Panc1 (cell line): Measurements from ENCODE around the gene SRPRA. TPM values are rescaled to one million over a fixed set of nuclear protein-coding genes. Genes with fewer than 3 reads are reported as not detected.

ENCODE experiments used
- ATAC-seq: fragments of 200-7000 bp; cut with Tn5 transposase; 2 replicates; pipeline ENCODE4 v1.9.1; 2020; ENCODE audit warnings: mild to moderate bottlenecking, moderate library complexity
- BruUV-seq: library from RNA; stranded (reverse); fragments of 400-500 nt; replicated peaks from 2 replicates; lab custom pipeline; 2021; lab: Mats Ljungman, UMichigan
- CTCF ChIA-PET: fragments of 300-600 bp; sonication (Branson Sonifier 250); formaldehyde crosslinking; loops from one replicate; lab custom pipeline; 2022; ENCODE audit warnings: antibody characterized with exemption; lab: Charles Lee
- POLR2A ChIA-PET: fragments of 300-600 bp; sonication (Branson Sonifier 250); formaldehyde crosslinking; loops from one replicate; lab custom pipeline; 2022; ENCODE audit warnings: antibody characterized with exemption; lab: Charles Lee
- DNase-seq: peaks from one replicate; pipeline ENCODE4 v3.0.0-alpha.2; 2010; ENCODE audit warnings: low read depth, low spot score
- H3K27ac ChIP-seq: 2 replicates; pipeline ENCODE4 v1.5.1; 2011; ENCODE audit warnings: mild to moderate bottlenecking, low read length, inconsistent platforms
- H3K27me3 ChIP-seq: fragments of 200-500 bp; sonication (Bioruptor generic); 2 replicates; pipeline ENCODE4 v1.6.0; 2014; ENCODE audit warnings: low read length, inconsistent platforms; ENCODE audit not compliant: control insufficient read depth, insufficient read depth
- H3K36me3 ChIP-seq: fragments of 200-500 bp; sonication (Bioruptor generic); 2 replicates; pipeline ENCODE4 v1.5.1; 2014; ENCODE audit warnings: inconsistent platforms, mild to moderate bottlenecking, low read length, moderate library complexity; ENCODE audit not compliant: control insufficient read depth, insufficient read depth
- H3K4me1 ChIP-seq: 2 replicates; pipeline ENCODE4 v1.5.1; 2011; ENCODE audit warnings: inconsistent platforms, mild to moderate bottlenecking, low read length, moderate library complexity; ENCODE audit not compliant: control insufficient read depth, insufficient read depth
- H3K4me3 ChIP-seq, 2 experiments: 2 replicates each; pipeline ENCODE4 v1.5.1; 2011 to 2012; ENCODE audit warnings: low read depth in 2 of 2, low read length in 2 of 2, mild to moderate bottlenecking in 2 of 2, inconsistent platforms in 1 of 2, moderate library complexity in 1 of 2
- H3K9me3 ChIP-seq: fragments of 200-500 bp; sonication (Bioruptor generic); 2 replicates; pipeline ENCODE4 v1.5.1; 2014; ENCODE audit warnings: low read depth, mild to moderate bottlenecking, inconsistent platforms, low read length, moderate library complexity; ENCODE audit not compliant: control insufficient read depth, insufficient read depth
- CTCF ChIP-seq: fragments of 450-650 bp; IDR thresholded peaks from 2 replicates; pipeline ENCODE4 v1.5.1; 2017; ENCODE audit warnings: mild to moderate bottlenecking
- POLR2AphosphoS5 ChIP-seq: IDR thresholded peaks from 2 replicates; pipeline ENCODE4 v1.6.1; 2012; ENCODE audit warnings: mild to moderate bottlenecking, low read depth, low read length, moderate library complexity
- REST ChIP-seq, 2 experiments: IDR thresholded peaks; 2 replicates each; pipeline ENCODE4 v1.6.1; 2011 to 2012; ENCODE audit warnings: low read depth in 2 of 2, control low read depth in 1 of 2, low read length in 1 of 2, mild to moderate bottlenecking in 1 of 2, moderate library complexity in 1 of 2; ENCODE audit not compliant: insufficient read depth in 1 of 2
- SIN3A ChIP-seq: IDR thresholded peaks from 2 replicates; pipeline ENCODE4 v1.6.1; 2012; ENCODE audit warnings: low read depth, mild to moderate bottlenecking, low read length, moderate library complexity, borderline replicate concordance; ENCODE audit not compliant: insufficient read depth
- TCF7L2 ChIP-seq: IDR thresholded peaks from 2 replicates; pipeline ENCODE4 v1.6.1; 2011; ENCODE audit warnings: mild to moderate bottlenecking, low read depth, low read length, inconsistent platforms
- in situ Hi-C: cut with HindIII; loops from 2 replicates; pipeline ENCODE4 v1.10.0; 2016; ENCODE audit warnings: low sequenced_read_pairs, low pct_unique_long_range_greater_than_20kb
- intact Hi-C: fragments of 100-400 bp; cut with micrococcal nuclease; formaldehyde crosslinking; loops from one replicate; pipeline ENCODE4 v1.10.0; 2022; ENCODE audit not compliant: unreplicated experiment
- total RNA-seq: library from RNA; stranded (reverse); gene quantifications from one replicate; pipeline ENCODE4 v1.2.1, GENCODE V29; 2021; ENCODE audit not compliant: unreplicated experiment

Gene SRPRA
- total RNA-seq, 1 experiment from 2014 or later: 149 TPM

GRCh38 chr11:126305699-126306098 lies 37.0 kb upstream of the SRPRA start:
- in situ Hi-C loops: no loop called here
- no peak for ATAC-seq
- no peak for DNase-seq
- peaks cover 7% of the 10 kb centered on the region; the same call in 1 of the 2 replicates for H3K4me1 ChIP-seq
- no peaks in the 10 kb centered on the region for H3K36me3 ChIP-seq
- ChIA-PET CTCF (no interaction called here), POLR2A (no interaction called here)
- no TSS peak for BruUV-seq
- intact Hi-C loops: no loop called here
- no peak overlapping the region for H3K4me3 ChIP-seq
- no peaks in the 10 kb centered on the region for H3K9me3 ChIP-seq
- H3K27ac ChIP-seq: no peak overlapping the region
- H3K27me3 ChIP-seq: no peaks in the 10 kb centered on the region
- no peak for TF ChIP-seq TCF7L2
- TF ChIP-seq SIN3A: no peak

- no peak for DNase-seq
- no peaks in the 10 kb centered on the region for H3K9me3 ChIP-seq
- no peak for TF ChIP-seq SIN3A
- peak; percentile 26 for TF ChIP-seq TCF7L2
- in situ Hi-C loops (no loop called here), intact Hi-C loops (no loop called here)
- peak; percentile 18 for ATAC-seq
- peak overlapping the region; percentile 72 to 75 for H3K4me3 ChIP-seq
- CTCF ChIA-PET: interaction anchor here (1.1 kb wide), 1 partner anchor 51 kb away, joined by 4 read pairs; the partner anchor contains the start of gene ST3GAL4
- POLR2A ChIA-PET: no interaction called here
- H3K27me3 ChIP-seq: no peaks in the 10 kb centered on the region
- peaks cover 7% of the 10 kb centered on the region; the same call in 1 of the 2 replicates for H3K4me1 ChIP-seq
- H3K36me3 ChIP-seq: no peaks in the 10 kb centered on the region
- BruUV-seq: TSS peak; percentile 74
- peak overlapping the region; percentile 98 for H3K27ac ChIP-seq
Observed at GRCh38 chr11:126304457-126305075, 35.9 kb upstream of the SRPRA start.

- CTCF ChIA-PET: interaction anchor here (0.7 to 1.1 kb wide), 2 partner anchors 52 to 177 kb away, joined by 4 read pairs; partner anchors contain the start of gene ST3GAL4
Observed at GRCh38 chr11:126303623-126304456, 35.1 kb upstream of the SRPRA start, which contains the start of gene DCPS. DCPS (plus strand) TSS chr11:126304060; CDS start chr11:126304081, 21 bp downstream.

More at GRCh38 chr11:126303623-126304456, 35.1 kb upstream of the SRPRA start, which contains the start of gene DCPS:
- DNase-seq: no peak
- TF ChIP-seq TCF7L2 (peak; percentile 91), POLR2AphosphoS5 (peak; percentile 97), SIN3A (peak; percentile 79), REST (IDR thresholded peaks at IDR 0.05; ENCODE audit: insufficient read depth in 1 of 2, low read depth in 2 of 2, low read length in 1 of 2) (no peak), CTCF (no peak)
- Histone ChIP-seq H3K27ac (peak within 1 kb of the TSS; percentile 98), H3K27me3 (no peaks in the 10 kb centered on the region), H3K9me3 (no peaks in the 10 kb centered on the region), H3K4me3 (peak within 1 kb of the TSS; percentile 72 to 75), H3K36me3 (no peaks in the 10 kb centered on the region), H3K4me1 (peaks cover 7% of the 10 kb centered on the region; the same call in 1 of the 2 replicates)
- BruUV-seq: no TSS peak
- in situ Hi-C loops: no loop called here
- ATAC-seq: peak; percentile 99
- intact Hi-C loops: no loop called here
- POLR2A ChIA-PET: no interaction called here
